IMR-90 (cell line): Measurements from ENCODE around the gene FTSJ3. TPM values are rescaled to one million over a fixed set of nuclear protein-coding genes. Genes with fewer than 3 reads are reported as not detected.
A peak's percentile ranks its signal among the peaks of the same experiment; 100 is the strongest.

Experiments used
- ATAC-seq: fragments of 200-7000 bp; cut with Tn5 transposase; 2 replicates; pipeline ENCODE4 v1.9.1; 2020; ENCODE audit warnings: low read depth, mild to moderate bottlenecking, moderate library complexity
- BruUV-seq: library from RNA; stranded (reverse); fragments of 400-500 nt; replicated peaks from 2 replicates; lab custom pipeline; 2021; lab: Mats Ljungman, UMichigan
- CTCF ChIA-PET: fragments of 300-600 bp; formaldehyde crosslinking; extraction: SDS; loops from one replicate; lab custom pipeline; 2021; ENCODE audit warnings: antibody characterized with exemption; lab: Yijun Ruan, JAX
- POLR2A ChIA-PET: fragments of 300-600 bp; sonication (Branson Sonifier 250); formaldehyde crosslinking; loops from one replicate; lab custom pipeline; 2022; ENCODE audit warnings: antibody characterized with exemption; ENCODE audit not compliant: unreplicated experiment; lab: Charles Lee
- DNase-seq: peaks from one replicate; pipeline ENCODE4 v3.0.0; 2013
- H2AFZ ChIP-seq: replicated peaks from 2 replicates; pipeline ENCODE3; 2013; ENCODE audit warnings: low read length, mild to moderate bottlenecking; ENCODE audit not compliant: poor library complexity
- H2AK5ac ChIP-seq: 2 replicates; pipeline ENCODE4 v1.6.1; 2013; ENCODE audit warnings: low read depth, low read length, inconsistent platforms
- H2AK9ac ChIP-seq: replicated peaks from 2 replicates; pipeline ENCODE3; 2013; ENCODE audit warnings: mild to moderate bottlenecking, low read depth, low read length, moderate library complexity; ENCODE audit not compliant: poor library complexity
- H2BK120ac ChIP-seq: 2 replicates; pipeline ENCODE4 v1.6.1; 2013; ENCODE audit warnings: low read depth, low read length, inconsistent platforms
- H2BK15ac ChIP-seq: 3 replicates; pipeline ENCODE4 v1.6.1; 2013; ENCODE audit warnings: low read depth, low read length, inconsistent platforms
- H2BK20ac ChIP-seq: 2 replicates; pipeline ENCODE4 v1.6.1; 2013; ENCODE audit warnings: low read depth, mild to moderate bottlenecking, inconsistent platforms, low read length, moderate library complexity
- H2BK5ac ChIP-seq: 2 replicates; pipeline ENCODE4 v1.6.1; 2013; ENCODE audit warnings: mild to moderate bottlenecking, low read depth, low read length, inconsistent platforms; ENCODE audit not compliant: poor library complexity, severe bottlenecking
- H3K14ac ChIP-seq: replicated peaks from 2 replicates; pipeline ENCODE4 v1.6.1; 2013; ENCODE audit warnings: low read depth, low read length, inconsistent platforms
- H3K18ac ChIP-seq: 2 replicates; pipeline ENCODE4 v1.6.1; 2013; ENCODE audit warnings: low read depth, low read length, control low read depth
- H3K23ac ChIP-seq: 2 replicates; pipeline ENCODE4 v1.6.1; 2013; ENCODE audit warnings: low read depth, low read length, inconsistent platforms
- H3K27ac ChIP-seq: 2 replicates; pipeline ENCODE4 v1.5.1; 2013; ENCODE audit warnings: mild to moderate bottlenecking, control low read depth, low read length; ENCODE audit not compliant: insufficient read depth
- H3K27me3 ChIP-seq: 2 replicates; pipeline ENCODE4 v1.6.1; 2013; ENCODE audit warnings: low read length; ENCODE audit not compliant: control insufficient read depth, insufficient read depth
- H3K36me3 ChIP-seq: 2 replicates; pipeline ENCODE4 v1.6.1; 2013; ENCODE audit warnings: low read length, mixed read lengths; ENCODE audit not compliant: control insufficient read depth, insufficient read depth
- H3K4ac ChIP-seq: 2 replicates; pipeline ENCODE4 v1.6.1; 2013; ENCODE audit warnings: low read depth, low read length, inconsistent platforms
- H3K4me1 ChIP-seq: 2 replicates; pipeline ENCODE4 v1.6.1; 2013; ENCODE audit warnings: low read length, mixed read lengths; ENCODE audit not compliant: control insufficient read depth, insufficient read depth
- H3K4me2 ChIP-seq: 2 replicates; pipeline ENCODE4 v1.6.1; 2013; ENCODE audit warnings: low read depth, mild to moderate bottlenecking, control low read depth, low read length, moderate library complexity
- H3K4me3 ChIP-seq: 2 replicates; pipeline ENCODE4 v1.5.1; 2013; ENCODE audit warnings: low read depth, mild to moderate bottlenecking, control low read depth, low read length, moderate library complexity; ENCODE audit not compliant: insufficient read depth
- H3K56ac ChIP-seq: 2 replicates; pipeline ENCODE4 v1.6.1; 2013; ENCODE audit warnings: low read length, inconsistent platforms; ENCODE audit not compliant: insufficient read depth; ENCODE audit errors: extremely low read depth
- H3K79me1 ChIP-seq, 2 experiments: 2 replicates each; pipeline ENCODE4 v1.6.1; 2013; ENCODE audit warnings: low read length in 2 of 2, inconsistent platforms in 1 of 2, low read depth in 1 of 2
- H3K9ac ChIP-seq: 2 replicates; pipeline ENCODE4 v1.6.1; 2013; ENCODE audit warnings: low read depth, low read length, control low read depth
- H3K9me1 ChIP-seq: 2 replicates; pipeline ENCODE4 v1.6.1; 2013; ENCODE audit warnings: low read length, inconsistent platforms; ENCODE audit not compliant: insufficient read depth
- H3K9me3 ChIP-seq: 2 replicates; pipeline ENCODE4 v1.6.1; 2013; ENCODE audit warnings: low read length; ENCODE audit not compliant: control insufficient read depth, insufficient read depth
- H4K20me1 ChIP-seq: 2 replicates; pipeline ENCODE4 v1.6.1; 2013; ENCODE audit warnings: low read length, inconsistent platforms; ENCODE audit not compliant: insufficient read depth
- H4K5ac ChIP-seq: 2 replicates; pipeline ENCODE4 v1.6.1; 2013; ENCODE audit warnings: mild to moderate bottlenecking, low read depth, low read length, control low read depth
- H4K8ac ChIP-seq, 2 experiments: 2 replicates each; pipeline ENCODE4 v1.6.1; 2013; ENCODE audit warnings: low read depth in 2 of 2, low read length in 2 of 2, control low read depth in 1 of 2, inconsistent platforms in 1 of 2
- H4K91ac ChIP-seq: 2 replicates; pipeline ENCODE4 v1.6.1; 2013; ENCODE audit warnings: low read depth, low read length, inconsistent platforms; ENCODE audit not compliant: insufficient read depth
- BHLHE40 ChIP-seq: fragments of 150-350 bp; IDR thresholded peaks from 2 replicates; pipeline ENCODE4 v1.6.1; 2016; ENCODE audit warnings: mild to moderate bottlenecking, low read depth, low read length
- CTCF ChIP-seq: conservative IDR thresholded peaks from 2 replicates; pipeline ENCODE4 v1.5.1; 2012; ENCODE audit warnings: mild to moderate bottlenecking, low read depth, low read length, improper control_type of control experiment
- FOS ChIP-seq: fragments of 150-350 bp; IDR thresholded peaks from 2 replicates; pipeline ENCODE4 v1.6.1; 2016; ENCODE audit warnings: low read depth, low read length
- MAFK ChIP-seq: IDR thresholded peaks from 2 replicates; pipeline ENCODE4 v1.6.1; 2012; ENCODE audit warnings: low read depth, low read length, improper control_type of control experiment
- MAZ ChIP-seq: IDR thresholded peaks from 2 replicates; pipeline ENCODE4 v1.6.1; 2012; ENCODE audit warnings: low read depth, mild to moderate bottlenecking, low read length, improper control_type of control experiment, moderate library complexity, borderline replicate concordance
- NFE2L2 ChIP-seq: fragments of 150-350 bp; IDR thresholded peaks from 2 replicates; pipeline ENCODE4 v1.6.1; 2016; ENCODE audit warnings: low read depth, mild to moderate bottlenecking, low read length
- POLR2A ChIP-seq: IDR thresholded peaks from 2 replicates; pipeline ENCODE4 v1.6.1; 2012; ENCODE audit warnings: mild to moderate bottlenecking, low read depth, low read length
- RAD21 ChIP-seq: IDR thresholded peaks from 2 replicates; pipeline ENCODE4 v1.6.1; 2012; ENCODE audit warnings: low read length, improper control_type of control experiment
- RFX5 ChIP-seq: IDR thresholded peaks from 2 replicates; pipeline ENCODE4 v1.8.0; 2012; ENCODE audit warnings: low read depth, mild to moderate bottlenecking, low read length, moderate library complexity
- WGBS, 2 experiments: methylation state at CpG; one replicate each; pipeline versions ENCODE4 v1.1.5 to v1.1.7; 2013; ENCODE audit warnings: missing lambda C conversion rate in 2 of 2; ENCODE audit not compliant: insufficient read length in 1 of 2; ENCODE audit errors: extremely low coverage in 2 of 2; 5-methylcytosine and 5-hydroxymethylcytosine counted together
- dilution Hi-C: fragments of 300-500 bp; cut with HindIII; formaldehyde crosslinking; loops from one replicate; pipeline ENCODE4 v1.14.3; 2018; ENCODE audit warnings: low sequenced_read_pairs; ENCODE audit not compliant: unreplicated experiment
- in situ Hi-C: fragments of 300-500 bp; cut with MboI; formaldehyde crosslinking; loops from 3 replicates; pipeline ENCODE4 v1.14.3; 2019; ENCODE audit warnings: low sequenced_read_pairs, inconsistent platforms, mixed read lengths
- intact Hi-C: fragments of 100-400 bp; cut with micrococcal nuclease; formaldehyde crosslinking; loops from 2 replicates; pipeline ENCODE4 v1.10.0; 2022
- polyA plus RNA-seq, 3 experiments: library from polyadenylated mRNA; depleted of rRNA; stranded (reverse); fragments of >200 nt; gene quantifications; 2 replicates each; pipeline ENCODE4 v1.2.3, GENCODE V29; 2012; ENCODE audit warnings: low replicate concordance in 1 of 3
- total RNA-seq: library from RNA; depleted of rRNA; stranded (reverse); fragments of >200 nt; gene quantifications from 2 replicates; pipeline ENCODE4 v1.2.3, GENCODE V29; 2012
- TF ChIP-seq, protein P1 (sequence below): fragments of 150-350 bp; IDR thresholded peaks from 2 replicates; pipeline ENCODE4 v1.6.1; 2017; ENCODE audit warnings: mild to moderate bottlenecking, antibody characterized with exemption, low read length, low read depth

FTSJ3 gene
- total and polyA plus RNA-seq, 2 of the 4 experiments (the other 2 are of a cell fraction), result 51.3 to 68.1 TPM

DNA sequence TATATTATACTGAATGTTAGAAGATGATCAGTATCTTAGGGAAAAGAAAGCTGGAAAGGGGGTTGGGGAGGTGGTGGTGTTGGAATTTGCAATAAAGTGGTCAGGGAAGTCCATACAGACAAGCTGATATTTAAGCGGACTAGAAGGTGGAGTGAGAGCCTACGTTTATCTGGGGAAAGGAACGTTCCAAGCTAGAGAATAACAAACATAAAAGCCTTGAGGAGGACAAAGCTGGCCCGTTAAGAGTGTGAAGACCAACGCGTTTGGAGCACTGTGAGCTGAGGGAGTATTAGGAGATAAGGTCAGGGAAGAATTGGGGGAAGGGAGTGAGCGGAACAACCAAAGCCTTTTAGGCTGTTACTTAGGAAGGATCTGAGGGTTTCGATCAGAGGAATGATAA lies 52.0 kb downstream of the FTSJ3 start:
- no peak overlapping the region for H4K8ac ChIP-seq
- peaks cover 3% of the 10 kb centered on the region for H3K9me1 ChIP-seq
- H3K23ac ChIP-seq, result peak overlapping the region; percentile 94; the same call in 1 of the 2 replicates
- H3K9me3 ChIP-seq, result no peaks in the 10 kb centered on the region
- in situ Hi-C loops (no loop called here), dilution Hi-C loops (no loop called here), intact Hi-C loops (no loop called here)
- peak overlapping the region; percentile 100 for H3K4me3 ChIP-seq
- peak overlapping the region; percentile 74 for H2BK5ac ChIP-seq
- BruUV-seq, result no TSS peak
- H3K27ac ChIP-seq, result peak overlapping the region; percentile 21
- H3K9ac ChIP-seq, result peak overlapping the region; percentile 99
- ATAC-seq (no peak), DNase-seq (no peak)
- peaks cover 6% of the 10 kb centered on the region for H3K36me3 ChIP-seq
- TF ChIP-seq BHLHE40 (no peak), RFX5 (no peak), NFE2L2 (no peak), CTCF (no peak), FOS (no peak), MAZ (no peak), POLR2A (no peak; the same call in 1 of the 2 replicates), MAFK (no peak), RAD21 (no peak)
- TF ChIP-seq, protein P1, sequence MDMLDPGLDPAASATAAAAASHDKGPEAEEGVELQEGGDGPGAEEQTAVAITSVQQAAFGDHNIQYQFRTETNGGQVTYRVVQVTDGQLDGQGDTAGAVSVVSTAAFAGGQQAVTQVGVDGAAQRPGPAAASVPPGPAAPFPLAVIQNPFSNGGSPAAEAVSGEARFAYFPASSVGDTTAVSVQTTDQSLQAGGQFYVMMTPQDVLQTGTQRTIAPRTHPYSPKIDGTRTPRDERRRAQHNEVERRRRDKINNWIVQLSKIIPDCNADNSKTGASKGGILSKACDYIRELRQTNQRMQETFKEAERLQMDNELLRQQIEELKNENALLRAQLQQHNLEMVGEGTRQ, result no peak
- no peaks in the 10 kb centered on the region for H3K27me3 ChIP-seq
- ChIA-PET POLR2A (no interaction called here), CTCF (interaction anchor here (0.7 to 0.8 kb wide), 2 partner anchors 8 to 14 kb away, joined by 3 read pairs; no protein-coding TSS in a partner anchor)
- peaks cover 2% of the 10 kb centered on the region; the same call in 1 of the 2 replicates for H3K4me1 ChIP-seq
- H4K20me1 ChIP-seq, result peaks cover 73% of the 10 kb centered on the region
- no peak overlapping the region for H2BK20ac ChIP-seq
- H2AK9ac ChIP-seq, result no peak overlapping the region
- peak overlapping the region; percentile 42; the same call in 1 of the 2 replicates for H3K14ac ChIP-seq
- no peak overlapping the region for H2BK120ac ChIP-seq
- WGBS, 2 experiments, result 0% methylated on average over 6 of the region's 8 CpGs; no CpG with 5 or more reads in 1 of the 2 experiments
- no peak overlapping the region for H3K18ac ChIP-seq
- peak overlapping the region; percentile 84 for H3K4me2 ChIP-seq
- H4K5ac ChIP-seq, result no peak overlapping the region
- H2AK5ac ChIP-seq, result no peak overlapping the region
- H3K4ac ChIP-seq, result peak overlapping the region; percentile 1; the same call in 1 of the 2 replicates
- H4K91ac ChIP-seq, result no peak overlapping the region
- H2AFZ ChIP-seq, result no peak overlapping the region
- peaks cover 0 to 43% of the 10 kb centered on the region in 2 experiments; a peak in 2 of 4 replicates for H3K79me1 ChIP-seq
- H2BK15ac ChIP-seq, result no peak overlapping the region
- H3K56ac ChIP-seq, result no peak overlapping the region
